Keratinocyte (primary cell): ENCODE measurements around the gene ENDOD1. TPM values are rescaled to one million over a fixed set of nuclear protein-coding genes. Genes with fewer than 3 reads are reported as not detected.
A peak's percentile ranks its signal among the peaks of the same experiment; 100 is the strongest.

ENCODE experiments used
- DNase-seq: peaks from one replicate; pipeline ENCODE4 v3.0.0-alpha.2; 2011; ENCODE audit warnings: low read depth, missing footprints, low spot score
- FAIRE-seq: peaks from 2 replicates; lab custom pipeline; 2011; peaks lifted over from hg19 to GRCh38; lab: Jason Lieb, UNC
- H2AFZ ChIP-seq: 2 replicates; pipeline ENCODE4 v1.6.0; 2012; ENCODE audit warnings: low read length, control low read depth, inconsistent platforms; ENCODE audit not compliant: control insufficient read depth
- H3K27ac ChIP-seq: 2 replicates; pipeline ENCODE4 v1.5.1; 2011; ENCODE audit warnings: low read length; ENCODE audit not compliant: control insufficient read depth, insufficient read depth
- H3K27me3 ChIP-seq: 3 replicates; pipeline ENCODE4 v1.6.0; 2011; ENCODE audit warnings: low read length; ENCODE audit not compliant: control insufficient read depth, insufficient read depth; ENCODE audit errors: extremely low read depth
- H3K36me3 ChIP-seq, 2 experiments: 2 replicates in 1 of 2; 3 replicates in 1 of 2; pipeline ENCODE4 v1.5.1; 2011; ENCODE audit warnings: low read length in 2 of 2, mild to moderate bottlenecking in 1 of 2; ENCODE audit not compliant: control insufficient read depth in 2 of 2, insufficient read depth in 2 of 2; ENCODE audit errors: extremely low read depth in 1 of 2
- H3K4me1 ChIP-seq: 3 replicates; pipeline ENCODE4 v1.5.1; 2011; ENCODE audit warnings: low read length; ENCODE audit not compliant: control insufficient read depth, insufficient read depth; ENCODE audit errors: extremely low read depth
- H3K4me2 ChIP-seq: 3 replicates; pipeline ENCODE4 v1.6.0; 2011; ENCODE audit warnings: low read depth, low read length; ENCODE audit not compliant: control insufficient read depth, insufficient read depth; ENCODE audit errors: extremely low read depth
- H3K4me3 ChIP-seq, 3 experiments: fragments of 200-600 bp in 1 of 3; sonication (generic) in 1 of 3; 2 replicates in 2 of 3; 3 replicates in 1 of 3; pipeline ENCODE4 v1.5.1; 2011 to 2016; ENCODE audit warnings: low read length in 3 of 3, mild to moderate bottlenecking in 3 of 3, control low read depth in 2 of 3, inconsistent platforms in 1 of 3, low read depth in 1 of 3, mixed read lengths in 1 of 3, mixed run types in 1 of 3, moderate library complexity in 1 of 3; ENCODE audit not compliant: control insufficient read depth in 2 of 3, insufficient read depth in 2 of 3; ENCODE audit errors: extremely low read depth in 1 of 3
- H3K79me2 ChIP-seq: 2 replicates; pipeline ENCODE4 v1.6.0; 2012; ENCODE audit warnings: low read length; ENCODE audit not compliant: control insufficient read depth, insufficient read depth
- H3K9ac ChIP-seq: 3 replicates; pipeline ENCODE4 v1.6.0; 2011; ENCODE audit warnings: low read length; ENCODE audit not compliant: control insufficient read depth, insufficient read depth; ENCODE audit errors: extremely low read depth
- H3K9me1 ChIP-seq: 3 replicates; pipeline ENCODE4 v1.6.0; 2011; ENCODE audit warnings: low read length; ENCODE audit not compliant: control insufficient read depth, insufficient read depth; ENCODE audit errors: extremely low read depth
- H3K9me3 ChIP-seq: 2 replicates; pipeline ENCODE4 v1.5.1; 2012; ENCODE audit warnings: low read depth, low read length; ENCODE audit not compliant: control insufficient read depth
- H4K20me1 ChIP-seq: 3 replicates; pipeline ENCODE4 v1.6.0; 2011; ENCODE audit warnings: low read length; ENCODE audit not compliant: control insufficient read depth, insufficient read depth; ENCODE audit errors: extremely low read depth
- CTCF ChIP-seq, 3 experiments: IDR thresholded peaks in 1 of 3; conservative IDR thresholded peaks in 1 of 3; optimal IDR thresholded peaks in 1 of 3; 2 replicates in 2 of 3; 3 replicates in 1 of 3; pipeline versions ENCODE3 to v1.5.1; 2011; ENCODE audit warnings: low read length in 3 of 3, mild to moderate bottlenecking in 3 of 3, moderate library complexity in 2 of 3, control low read depth in 1 of 3, inconsistent platforms in 1 of 3; ENCODE audit not compliant: insufficient read depth in 2 of 3; ENCODE audit errors: extremely low read depth in 1 of 3
- EZH2 ChIP-seq: IDR thresholded peaks from one replicate; pipeline ENCODE4 v1.6.1; 2012; ENCODE audit warnings: inconsistent platforms, mild to moderate bottlenecking, low read length, moderate library complexity
- dilution Hi-C: fragments of 300-500 bp; cut with MboI; formaldehyde crosslinking; loops from one replicate; pipeline ENCODE4 v1.7.0; 2020; ENCODE audit warnings: low sequenced_read_pairs; ENCODE audit not compliant: extremely low pct_ligation_motif_present
- polyA minus RNA-seq, 3 experiments: library from RNA; depleted of rRNA, polyadenylated mRNA; stranded (reverse); fragments of >200 nt; gene quantifications; 1 replicate in 1 of 3; 2 replicates in 1 of 3; 3 replicates in 1 of 3; pipeline ENCODE4 v1.2.3, GENCODE V29; 2011
- polyA plus RNA-seq, 5 experiments: library from polyadenylated mRNA; depleted of rRNA in 3 of 5; stranded (reverse) in 3 of 5; stranded (forward) in 1 of 5; unstranded in 1 of 5; fragments of >200 nt; gene quantifications; 1 replicate in 1 of 5; 2 replicates in 3 of 5; 3 replicates in 1 of 5; pipeline versions ENCODE4 v1.2.1 to v1.2.3, GENCODE V29; 2011 to 2012; ENCODE audit warnings: missing spikeins in 2 of 5, low read depth in 1 of 5, low replicate concordance in 1 of 5

ENDOD1 gene
- polyA plus RNA-seq, result 27.2 to 36.0 TPM (median 35.5 TPM) in 3 replicates
- 34.5 TPM for polyA plus RNA-seq (2011; ENCODE audit: low read depth)
- 13.1 and 21.4 TPM in 2 replicates for polyA plus RNA-seq (2011; cell fraction: cytosol; rRNA removed)
- 44.5 and 53.7 TPM in 2 replicates for polyA plus RNA-seq (2011; cell fraction: nucleus; rRNA removed)
- 33.8 and 50.7 TPM in 2 replicates for polyA plus RNA-seq (2012; ENCODE audit: low replicate concordance)
- polyA minus RNA-seq, result 34.8 to 49.0 TPM (median 45.2 TPM) in 3 replicates
- 31.7 TPM for polyA minus RNA-seq (2011; cell fraction: cytosol; rRNA and poly(A)+ RNA removed)
- polyA minus RNA-seq (2011; cell fraction: nucleus; rRNA and poly(A)+ RNA removed), result 59.9 and 88.3 TPM in 2 replicates

- H2AFZ ChIP-seq, result peak within 1 kb of the TSS; percentile 81
- H3K27ac ChIP-seq, result peak within 1 kb of the TSS; percentile 57
- peaks cover 0 to 1% of the 10 kb centered on the region in 2 experiments for H3K36me3 ChIP-seq
- H3K4me1 ChIP-seq, result peaks cover 22% of the 10 kb centered on the region
- TF ChIP-seq EZH2, result no peak
- TF ChIP-seq CTCF (optimal IDR thresholded peaks at IDR 0.05 in 1 of 3, IDR thresholded peaks at IDR 0.05 in 1 of 3, conservative IDR thresholded peaks at IDR 0.05 in 1 of 3; ENCODE audit: extremely low read depth in 1 of 3, insufficient read depth in 2 of 3, low read length in 3 of 3), result peak in 2 of 3 experiments; percentile 5 to 18
- H3K9ac ChIP-seq, result peak within 1 kb of the TSS; percentile 79
- DNase-seq (no peak), FAIRE-seq (no peak)
- no peaks in the 10 kb centered on the region for H3K9me3 ChIP-seq
- peaks cover 12% of the 10 kb centered on the region for H3K79me2 ChIP-seq
- H3K4me3 ChIP-seq, result peak within 1 kb of the TSS; percentile 64 to 88 (median 66)
- H4K20me1 ChIP-seq, result no peaks in the 10 kb centered on the region
- no peaks in the 10 kb centered on the region for H3K9me1 ChIP-seq
- peak within 1 kb of the TSS; percentile 79 for H3K4me2 ChIP-seq
- no peaks in the 10 kb centered on the region for H3K27me3 ChIP-seq
- dilution Hi-C loops, result no loop called here
These were observed at the start of gene ENDOD1 for GRCh38 chr11:95089620-95090542. Gene ENDOD1, plus strand, starts transcription at chr11:95089846. Its CDS starts 82 bp downstream, at chr11:95089928.

GRCh38 chr11:95042239-95042638, 47.4 kb upstream of the ENDOD1 start:
- no peak overlapping the region for H3K9ac ChIP-seq
- dilution Hi-C loops, result no loop called here

More at GRCh38 chr11:95042239-95042638, 47.4 kb upstream of the ENDOD1 start:
- no peaks in the 10 kb centered on the region for H3K79me2 ChIP-seq
- DNase-seq, result no peak
- TF ChIP-seq CTCF (optimal IDR thresholded peaks at IDR 0.05 in 1 of 3, IDR thresholded peaks at IDR 0.05 in 1 of 3, conservative IDR thresholded peaks at IDR 0.05 in 1 of 3; ENCODE audit: extremely low read depth in 1 of 3, insufficient read depth in 2 of 3, low read length in 3 of 3) (no peak), EZH2 (no peak)
- no peaks in the 10 kb centered on the region for H3K4me1 ChIP-seq
- no peak overlapping the region for H3K4me2 ChIP-seq
- H3K27ac ChIP-seq, result no peak overlapping the region
- no peak overlapping the region for H3K4me3 ChIP-seq
- no peaks in the 10 kb centered on the region for H3K36me3 ChIP-seq
- no peaks in the 10 kb centered on the region for H3K9me3 ChIP-seq
- no peaks in the 10 kb centered on the region for H3K9me1 ChIP-seq
- H3K27me3 ChIP-seq, result peaks cover 8% of the 10 kb centered on the region
- H4K20me1 ChIP-seq, result no peaks in the 10 kb centered on the region
- no peak overlapping the region for H2AFZ ChIP-seq
- no peak for FAIRE-seq
